Measurements from ENCODE around the gene PPP3CA. TPM values are rescaled to one million over a fixed set of nuclear protein-coding genes. Genes with fewer than 3 reads are reported as not detected.

The PPP3CA gene
- total RNA-seq, 4 donors from 2014 or later: 38.5 to 46.7 (median 40.6) TPM

DNA sequence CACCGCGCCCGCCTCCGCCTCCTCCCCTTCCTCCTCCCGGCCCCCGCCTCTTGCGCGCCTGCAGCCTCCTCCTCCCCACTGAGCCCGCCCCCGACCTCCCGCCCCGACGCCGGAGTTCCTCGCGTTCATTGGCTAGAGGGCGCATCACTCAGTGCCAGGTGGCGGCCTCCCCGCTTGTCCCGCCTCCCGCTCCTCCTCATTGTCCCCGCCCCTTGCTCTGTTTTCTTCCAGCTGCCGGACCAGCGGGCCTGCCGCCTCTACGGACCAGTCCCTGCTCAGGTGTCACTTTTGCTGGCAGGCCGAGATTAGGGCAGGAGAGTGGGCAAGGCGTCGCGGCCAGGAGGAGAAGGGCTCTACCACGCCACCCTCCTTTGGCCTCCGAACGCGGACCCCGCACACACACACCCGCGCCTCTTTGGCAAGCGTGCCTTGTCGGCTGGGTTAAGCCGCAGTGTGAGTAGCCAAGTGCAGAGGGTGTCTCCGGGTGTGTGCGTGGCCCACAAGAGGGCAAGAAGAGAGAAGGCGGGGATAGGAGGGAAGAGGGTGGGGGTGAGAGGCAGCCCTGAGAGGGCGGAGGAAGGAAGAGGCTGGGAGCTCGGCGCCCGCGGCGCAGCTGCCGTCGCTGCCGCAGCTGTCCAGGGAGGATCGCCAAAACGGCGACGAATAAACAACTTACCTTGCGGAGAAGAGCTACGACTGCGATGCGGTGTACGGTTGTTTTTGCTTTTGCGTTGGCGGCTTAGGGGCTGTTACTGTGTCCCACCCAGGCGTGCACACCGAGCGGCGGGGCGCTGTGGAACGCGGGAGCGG is 436 bp upstream of the PPP3CA start:
- WGBS, 2 donors: 1% methylated on average over 71 of the region's 71 CpGs
- TF ChIP-seq CTCF (IDR thresholded peaks at IDR 0.05) (peak in 1 of 3 donors; percentile 71), POLR2A (IDR thresholded peaks at IDR 0.05) (no peak)
- intact Hi-C loops (cut with DNase I; ENCODE audit: low total_unique reads): no loop called here
- DNase-seq (ENCODE audit: low spot score in 2 of 2): peak; percentile 98 to 100
- peak overlapping the region; percentile 78 for H3K4me3 ChIP-seq (ENCODE audit: low read depth, poor library complexity, severe bottlenecking)

- DNase-seq (ENCODE audit: low spot score in 2 of 2): peak; percentile 54 to 89
- H3K4me3 ChIP-seq (ENCODE audit: low read depth, poor library complexity, severe bottlenecking): peak overlapping the region; percentile 78
- WGBS, 2 donors: 0 to 1% methylated on average over 60 to 71 of the region's 93 CpGs
- TF ChIP-seq CTCF (IDR thresholded peaks at IDR 0.05) (no peak), POLR2A (IDR thresholded peaks at IDR 0.05) (no peak)
- intact Hi-C loops (cut with DNase I; ENCODE audit: low total_unique reads): no loop called here
Measured at GRCh38 chr4:101346351-101347266, 717 bp downstream of the PPP3CA start.

GRCh38 chr4:101345596-101346350 is 1.6 kb downstream of the PPP3CA start:
- no peak for TF ChIP-seq CTCF (IDR thresholded peaks at IDR 0.05)
- no peak for TF ChIP-seq POLR2A (IDR thresholded peaks at IDR 0.05)
- intact Hi-C loops (cut with DNase I; ENCODE audit: low total_unique reads): no loop called here
- 0% methylated on average over 23 to 25 of the region's 45 CpGs for WGBS, 2 donors
- H3K4me3 ChIP-seq (ENCODE audit: low read depth, poor library complexity, severe bottlenecking): peak overlapping the region; percentile 78
- DNase-seq (ENCODE audit: low spot score in 2 of 2): peak; percentile 23 to 93

GRCh38 chr4:101345271-101345595 is 2.1 kb downstream of the PPP3CA start:
- intact Hi-C loops (cut with DNase I; ENCODE audit: low total_unique reads): no loop called here

More at GRCh38 chr4:101345271-101345595, 2.1 kb downstream of the PPP3CA start:
- WGBS, 2 donors: 2 to 17% methylated on average over 3 of the region's 3 CpGs
- no peak for TF ChIP-seq POLR2A (IDR thresholded peaks at IDR 0.05)
- no peak for TF ChIP-seq CTCF (IDR thresholded peaks at IDR 0.05)
- no peak overlapping the region for H3K4me3 ChIP-seq (ENCODE audit: low read depth, poor library complexity, severe bottlenecking)
- DNase-seq (ENCODE audit: low spot score in 2 of 2): no peak

All from lower leg skin (tissue), 4 donors.